Adipocyte (in vitro differentiated cells): ENCODE measurements around the gene CA11.
A peak's percentile ranks its signal among the peaks of the same experiment; 100 is the strongest.

ENCODE experiments used
- DNase-seq: peaks from one replicate; pipeline ENCODE4 v3.0.0-alpha.2; 2015; ENCODE audit warnings: low read depth
- H3K27me3 ChIP-seq: replicated peaks from 2 replicates; pipeline ENCODE4 v1.7.0; 2013; ENCODE audit warnings: mild to moderate bottlenecking, low read length, moderate library complexity; ENCODE audit not compliant: control insufficient read depth, insufficient read depth
- H3K36me3 ChIP-seq: 2 replicates; pipeline ENCODE4 v1.7.0; 2013; ENCODE audit warnings: low read length, mild to moderate bottlenecking, moderate library complexity; ENCODE audit not compliant: control insufficient read depth, insufficient read depth, severe bottlenecking
- H3K4me1 ChIP-seq: 2 replicates; pipeline ENCODE4 v1.7.0; 2013; ENCODE audit warnings: mild to moderate bottlenecking, low read length, moderate library complexity; ENCODE audit not compliant: control insufficient read depth, insufficient read depth
- H3K4me3 ChIP-seq: 2 replicates; pipeline ENCODE4 v1.7.0; 2013; ENCODE audit warnings: mild to moderate bottlenecking, low read length, moderate library complexity
- H3K9ac ChIP-seq: 2 replicates; pipeline ENCODE4 v1.7.0; 2013; ENCODE audit warnings: mild to moderate bottlenecking, low read length, moderate library complexity
- H3K9me3 ChIP-seq: 2 replicates; pipeline ENCODE4 v1.7.0; 2013; ENCODE audit warnings: mild to moderate bottlenecking, low read length, moderate library complexity; ENCODE audit not compliant: control insufficient read depth

CA11 gene

GRCh38 chr19:48654299-48655059, 8.5 kb upstream of the CA11 start:
- Histone ChIP-seq H3K9ac (no peak overlapping the region), H3K36me3 (no peaks in the 10 kb centered on the region), H3K9me3 (no peaks in the 10 kb centered on the region), H3K27me3 (peaks cover 10% of the 10 kb centered on the region), H3K4me3 (no peak overlapping the region), H3K4me1 (no peaks in the 10 kb centered on the region)
- no peak for DNase-seq

GRCh38 chr19:48651683-48652048, 5.7 kb upstream of the CA11 start:
- no peak overlapping the region for H3K4me3 ChIP-seq
- no peak for DNase-seq
- H3K27me3 ChIP-seq = peaks cover 10% of the 10 kb centered on the region
- no peaks in the 10 kb centered on the region for H3K9me3 ChIP-seq
- H3K4me1 ChIP-seq = peaks cover 3% of the 10 kb centered on the region
- no peaks in the 10 kb centered on the region for H3K36me3 ChIP-seq
- H3K9ac ChIP-seq = no peak overlapping the region

- no peak for DNase-seq
- Histone ChIP-seq H3K9me3 (no peaks in the 10 kb centered on the region), H3K4me3 (no peak overlapping the region), H3K27me3 (peaks cover 10% of the 10 kb centered on the region), H3K4me1 (peaks cover 3% of the 10 kb centered on the region), H3K9ac (no peak overlapping the region), H3K36me3 (no peaks in the 10 kb centered on the region)
These were observed 5.1 kb upstream of the CA11 start for GRCh38 chr19:48650974-48651682.

GRCh38 chr19:48648134-48648533, 2.1 kb upstream of the CA11 start:
- Histone ChIP-seq H3K4me1 (peaks cover 18% of the 10 kb centered on the region), H3K9me3 (no peaks in the 10 kb centered on the region), H3K9ac (no peak overlapping the region), H3K27me3 (peaks cover 11% of the 10 kb centered on the region), H3K36me3 (no peaks in the 10 kb centered on the region), H3K4me3 (no peak overlapping the region)
- DNase-seq = no peak

- H3K4me3 ChIP-seq = peak overlapping the region; percentile 68
- no peaks in the 10 kb centered on the region for H3K9me3 ChIP-seq
- no peak for DNase-seq
- no peaks in the 10 kb centered on the region for H3K36me3 ChIP-seq
- H3K9ac ChIP-seq = no peak overlapping the region
- H3K4me1 ChIP-seq = peaks cover 18% of the 10 kb centered on the region
- H3K27me3 ChIP-seq = peaks cover 7% of the 10 kb centered on the region
These were observed 782 bp upstream of the CA11 start for GRCh38 chr19:48646722-48647216.

- Histone ChIP-seq H3K4me3 (peak overlapping the region; percentile 68), H3K36me3 (no peaks in the 10 kb centered on the region), H3K4me1 (peaks cover 18% of the 10 kb centered on the region), H3K9ac (peak overlapping the region; percentile 54), H3K27me3 (peaks cover 7% of the 10 kb centered on the region), H3K9me3 (no peaks in the 10 kb centered on the region)
- no peak for DNase-seq
These were observed 377 bp downstream of the CA11 start for GRCh38 chr19:48645620-48646000.

GRCh38 chr19:48644839-48645619, 958 bp downstream of the CA11 start:
- DNase-seq = peak; percentile 81
- Histone ChIP-seq H3K27me3 (peaks cover 7% of the 10 kb centered on the region), H3K9me3 (no peaks in the 10 kb centered on the region), H3K36me3 (no peaks in the 10 kb centered on the region), H3K4me3 (no peak overlapping the region), H3K9ac (peak overlapping the region; percentile 54), H3K4me1 (peaks cover 18% of the 10 kb centered on the region)

GRCh38 chr19:48644355-48644754, 1.6 kb downstream of the CA11 start:
- no peak for DNase-seq

GRCh38 chr19:48642862-48643261, 3.1 kb downstream of the CA11 start:
- Histone ChIP-seq H3K9me3 (no peaks in the 10 kb centered on the region), H3K27me3 (peaks cover 7% of the 10 kb centered on the region), H3K36me3 (no peaks in the 10 kb centered on the region), H3K4me1 (peaks cover 21% of the 10 kb centered on the region), H3K9ac (no peak overlapping the region), H3K4me3 (no peak overlapping the region)
- no peak for DNase-seq

More at GRCh38 chr19:48644355-48644754, 1.6 kb downstream of the CA11 start:
- H3K4me1 ChIP-seq = peaks cover 17% of the 10 kb centered on the region
- H3K9ac ChIP-seq = no peak overlapping the region
- H3K9me3 ChIP-seq = no peaks in the 10 kb centered on the region
- peaks cover 7% of the 10 kb centered on the region for H3K27me3 ChIP-seq
- no peaks in the 10 kb centered on the region for H3K36me3 ChIP-seq
- H3K4me3 ChIP-seq = no peak overlapping the region

GRCh38 chr19:48641850-48642249, 4.1 kb downstream of the CA11 start:
- no peak overlapping the region for H3K4me3 ChIP-seq
- no peaks in the 10 kb centered on the region for H3K36me3 ChIP-seq
- H3K4me1 ChIP-seq = peaks cover 23% of the 10 kb centered on the region
- H3K27me3 ChIP-seq = peaks cover 7% of the 10 kb centered on the region
- H3K9me3 ChIP-seq = no peaks in the 10 kb centered on the region
- no peak overlapping the region for H3K9ac ChIP-seq
- DNase-seq = no peak
